ENCODE data around the gene CYTH1. TPM values are rescaled to one million over a fixed set of nuclear protein-coding genes. Genes with fewer than 3 reads are reported as not detected.

Gene CYTH1
- total and polyA plus RNA-seq, 4 donors, result 15.4 to 32.1 (median 20.6) TPM

DNA sequence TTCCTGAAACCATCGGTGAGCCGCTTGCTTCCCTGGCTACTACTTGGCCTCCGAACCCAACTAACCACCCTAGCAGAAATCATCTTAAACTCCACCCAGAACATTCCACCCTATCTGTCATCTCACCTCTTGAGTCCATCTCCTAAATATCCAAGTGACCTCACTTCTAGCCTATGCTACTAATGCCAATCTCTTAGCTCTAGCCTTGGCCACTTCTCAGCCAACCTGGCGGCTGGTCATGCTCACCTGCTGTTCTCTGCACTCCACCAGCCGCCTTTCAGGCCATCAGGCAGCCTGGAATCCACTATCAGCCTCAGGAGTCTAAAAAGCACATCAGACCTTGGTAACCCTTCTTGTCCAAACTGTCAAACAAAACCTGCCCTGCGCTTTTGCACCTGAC, 11.9 kb upstream of the CYTH1 start:
- Histone ChIP-seq H3K36me3 (ENCODE audit: control insufficient read depth in 4 of 4, insufficient read depth in 3 of 4, low read depth in 1 of 4, low read length in 3 of 4) (peaks cover 9 to 53% (median 32%) of the 10 kb centered on the region in 4 donors), H3K9ac (ENCODE audit: low read depth in 1 of 2, low read length in 2 of 2) (no peak overlapping the region), H3K9me3 (ENCODE audit: control insufficient read depth in 4 of 4, low read length in 3 of 4) (no peaks in the 10 kb centered on the region), H3K4me1 (ENCODE audit: control insufficient read depth in 4 of 4, insufficient read depth in 4 of 4, low read length in 3 of 4) (peaks cover 2 to 17% (median 14%) of the 10 kb centered on the region in 4 donors), H3K4me3 (ENCODE audit: low read depth in 1 of 3, low read length in 3 of 3) (no peak overlapping the region), H3K27ac (ENCODE audit: low read depth in 1 of 2, low read length in 2 of 2) (no peak overlapping the region), H3K27me3 (ENCODE audit: control insufficient read depth in 4 of 4, insufficient read depth in 4 of 4, low read length in 3 of 4) (no peaks in the 10 kb centered on the region)
- TF ChIP-seq YY1 (IDR thresholded peaks at IDR 0.05), result no peak
- no peak for TF ChIP-seq JUND (IDR thresholded peaks at IDR 0.05)
- TF ChIP-seq HNF4A (conservative IDR thresholded peaks at IDR 0.05), result no peak
- TF ChIP-seq, protein P1, sequence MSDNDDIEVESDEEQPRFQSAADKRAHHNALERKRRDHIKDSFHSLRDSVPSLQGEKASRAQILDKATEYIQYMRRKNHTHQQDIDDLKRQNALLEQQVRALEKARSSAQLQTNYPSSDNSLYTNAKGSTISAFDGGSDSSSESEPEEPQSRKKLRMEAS (IDR thresholded peaks at IDR 0.05), result no peak
- no peak for TF ChIP-seq HNF4G (IDR thresholded peaks at IDR 0.05)
- TF ChIP-seq, protein P2, sequence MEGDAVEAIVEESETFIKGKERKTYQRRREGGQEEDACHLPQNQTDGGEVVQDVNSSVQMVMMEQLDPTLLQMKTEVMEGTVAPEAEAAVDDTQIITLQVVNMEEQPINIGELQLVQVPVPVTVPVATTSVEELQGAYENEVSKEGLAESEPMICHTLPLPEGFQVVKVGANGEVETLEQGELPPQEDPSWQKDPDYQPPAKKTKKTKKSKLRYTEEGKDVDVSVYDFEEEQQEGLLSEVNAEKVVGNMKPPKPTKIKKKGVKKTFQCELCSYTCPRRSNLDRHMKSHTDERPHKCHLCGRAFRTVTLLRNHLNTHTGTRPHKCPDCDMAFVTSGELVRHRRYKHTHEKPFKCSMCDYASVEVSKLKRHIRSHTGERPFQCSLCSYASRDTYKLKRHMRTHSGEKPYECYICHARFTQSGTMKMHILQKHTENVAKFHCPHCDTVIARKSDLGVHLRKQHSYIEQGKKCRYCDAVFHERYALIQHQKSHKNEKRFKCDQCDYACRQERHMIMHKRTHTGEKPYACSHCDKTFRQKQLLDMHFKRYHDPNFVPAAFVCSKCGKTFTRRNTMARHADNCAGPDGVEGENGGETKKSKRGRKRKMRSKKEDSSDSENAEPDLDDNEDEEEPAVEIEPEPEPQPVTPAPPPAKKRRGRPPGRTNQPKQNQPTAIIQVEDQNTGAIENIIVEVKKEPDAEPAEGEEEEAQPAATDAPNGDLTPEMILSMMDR (IDR thresholded peaks at IDR 0.05; ENCODE audit: low read depth, low read length, missing input control), result no peak
- no peak for TF ChIP-seq GABPA (IDR thresholded peaks at IDR 0.05 in 1 of 2, conservative IDR thresholded peaks at IDR 0.05 in 1 of 2)
- TF ChIP-seq, protein P3, sequence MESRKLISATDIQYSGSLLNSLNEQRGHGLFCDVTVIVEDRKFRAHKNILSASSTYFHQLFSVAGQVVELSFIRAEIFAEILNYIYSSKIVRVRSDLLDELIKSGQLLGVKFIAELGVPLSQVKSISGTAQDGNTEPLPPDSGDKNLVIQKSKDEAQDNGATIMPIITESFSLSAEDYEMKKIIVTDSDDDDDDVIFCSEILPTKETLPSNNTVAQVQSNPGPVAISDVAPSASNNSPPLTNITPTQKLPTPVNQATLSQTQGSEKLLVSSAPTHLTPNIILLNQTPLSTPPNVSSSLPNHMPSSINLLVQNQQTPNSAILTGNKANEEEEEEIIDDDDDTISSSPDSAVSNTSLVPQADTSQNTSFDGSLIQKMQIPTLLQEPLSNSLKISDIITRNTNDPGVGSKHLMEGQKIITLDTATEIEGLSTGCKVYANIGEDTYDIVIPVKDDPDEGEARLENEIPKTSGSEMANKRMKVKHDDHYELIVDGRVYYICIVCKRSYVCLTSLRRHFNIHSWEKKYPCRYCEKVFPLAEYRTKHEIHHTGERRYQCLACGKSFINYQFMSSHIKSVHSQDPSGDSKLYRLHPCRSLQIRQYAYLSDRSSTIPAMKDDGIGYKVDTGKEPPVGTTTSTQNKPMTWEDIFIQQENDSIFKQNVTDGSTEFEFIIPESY (IDR thresholded peaks at IDR 0.05), result no peak
- no peak for TF ChIP-seq NR2F2 (IDR thresholded peaks at IDR 0.05)
- no peak for TF ChIP-seq FOXA1 (IDR thresholded peaks at IDR 0.05)
- TF ChIP-seq, protein P4, sequence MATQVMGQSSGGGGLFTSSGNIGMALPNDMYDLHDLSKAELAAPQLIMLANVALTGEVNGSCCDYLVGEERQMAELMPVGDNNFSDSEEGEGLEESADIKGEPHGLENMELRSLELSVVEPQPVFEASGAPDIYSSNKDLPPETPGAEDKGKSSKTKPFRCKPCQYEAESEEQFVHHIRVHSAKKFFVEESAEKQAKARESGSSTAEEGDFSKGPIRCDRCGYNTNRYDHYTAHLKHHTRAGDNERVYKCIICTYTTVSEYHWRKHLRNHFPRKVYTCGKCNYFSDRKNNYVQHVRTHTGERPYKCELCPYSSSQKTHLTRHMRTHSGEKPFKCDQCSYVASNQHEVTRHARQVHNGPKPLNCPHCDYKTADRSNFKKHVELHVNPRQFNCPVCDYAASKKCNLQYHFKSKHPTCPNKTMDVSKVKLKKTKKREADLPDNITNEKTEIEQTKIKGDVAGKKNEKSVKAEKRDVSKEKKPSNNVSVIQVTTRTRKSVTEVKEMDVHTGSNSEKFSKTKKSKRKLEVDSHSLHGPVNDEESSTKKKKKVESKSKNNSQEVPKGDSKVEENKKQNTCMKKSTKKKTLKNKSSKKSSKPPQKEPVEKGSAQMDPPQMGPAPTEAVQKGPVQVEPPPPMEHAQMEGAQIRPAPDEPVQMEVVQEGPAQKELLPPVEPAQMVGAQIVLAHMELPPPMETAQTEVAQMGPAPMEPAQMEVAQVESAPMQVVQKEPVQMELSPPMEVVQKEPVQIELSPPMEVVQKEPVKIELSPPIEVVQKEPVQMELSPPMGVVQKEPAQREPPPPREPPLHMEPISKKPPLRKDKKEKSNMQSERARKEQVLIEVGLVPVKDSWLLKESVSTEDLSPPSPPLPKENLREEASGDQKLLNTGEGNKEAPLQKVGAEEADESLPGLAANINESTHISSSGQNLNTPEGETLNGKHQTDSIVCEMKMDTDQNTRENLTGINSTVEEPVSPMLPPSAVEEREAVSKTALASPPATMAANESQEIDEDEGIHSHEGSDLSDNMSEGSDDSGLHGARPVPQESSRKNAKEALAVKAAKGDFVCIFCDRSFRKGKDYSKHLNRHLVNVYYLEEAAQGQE (IDR thresholded peaks at IDR 0.05), result no peak
- TF ChIP-seq EGR1 (IDR thresholded peaks at IDR 0.05; ENCODE audit: low read depth in 2 of 2), result no peak
- TF ChIP-seq TAF1 (conservative IDR thresholded peaks at IDR 0.05), result no peak
- TF ChIP-seq RAD21 (IDR thresholded peaks at IDR 0.05), result no peak
- TF ChIP-seq RXRA (IDR thresholded peaks at IDR 0.05), result no peak
- TF ChIP-seq FOXA2 (IDR thresholded peaks at IDR 0.05), result no peak
- 83% methylated on average over 6 of the region's 6 CpGs for WGBS
- no peak for DNase-seq (ENCODE audit: low spot score)

DNA sequence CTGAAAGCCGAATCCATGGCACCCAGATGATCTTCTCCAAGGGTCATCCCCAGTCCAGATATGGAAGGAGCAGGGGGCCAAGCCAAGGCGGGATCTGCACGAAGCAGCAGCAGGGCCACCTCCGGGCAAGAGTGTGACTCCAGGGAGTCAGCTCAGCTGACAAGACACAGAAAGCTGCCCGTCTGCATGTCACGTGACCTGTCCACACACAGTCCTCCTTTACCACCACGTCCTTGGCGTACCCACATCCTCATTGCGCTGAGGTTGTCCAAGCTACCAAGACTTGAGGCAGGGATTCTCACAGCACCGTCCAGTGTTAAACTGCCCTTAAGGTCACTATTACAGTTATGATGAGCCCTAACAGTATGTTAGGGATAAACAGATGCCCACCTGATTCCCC, 11.3 kb upstream of the CYTH1 start:
- 83% methylated on average over 10 of the region's 10 CpGs for WGBS
- no peak overlapping the region for H3K27ac ChIP-seq (ENCODE audit: low read depth in 1 of 2, low read length in 2 of 2)
- no peaks in the 10 kb centered on the region for H3K9me3 ChIP-seq (ENCODE audit: control insufficient read depth in 4 of 4, low read length in 3 of 4)
- no peak overlapping the region for H3K4me3 ChIP-seq (ENCODE audit: low read depth in 1 of 3, low read length in 3 of 3)
- no peak for DNase-seq (ENCODE audit: low spot score)
- peaks cover 6 to 49% (median 32%) of the 10 kb centered on the region in 4 donors for H3K36me3 ChIP-seq (ENCODE audit: control insufficient read depth in 4 of 4, insufficient read depth in 3 of 4, low read depth in 1 of 4, low read length in 3 of 4)
- H3K4me1 ChIP-seq (ENCODE audit: control insufficient read depth in 4 of 4, insufficient read depth in 4 of 4, low read length in 3 of 4), result peaks cover 2 to 17% (median 14%) of the 10 kb centered on the region in 4 donors
- TF ChIP-seq HNF4A (conservative IDR thresholded peaks at IDR 0.05), result no peak
- no peak for TF ChIP-seq SP1 (IDR thresholded peaks at IDR 0.05)
- TF ChIP-seq TAF1 (conservative IDR thresholded peaks at IDR 0.05), result no peak
- no peaks in the 10 kb centered on the region for H3K27me3 ChIP-seq (ENCODE audit: control insufficient read depth in 4 of 4, insufficient read depth in 4 of 4, low read length in 3 of 4)
- H3K9ac ChIP-seq (ENCODE audit: low read depth in 1 of 2, low read length in 2 of 2), result no peak overlapping the region
